ENCODE data around the gene SLC26A3. TPM values are rescaled to one million over a fixed set of nuclear protein-coding genes. Genes with fewer than 3 reads are reported as not detected.
A peak's percentile ranks its signal among the peaks of the same experiment; 100 is the strongest.

The SLC26A3 gene
- total and polyA plus RNA-seq, 2 experiments from 2014 or later, result not detected

DNA sequence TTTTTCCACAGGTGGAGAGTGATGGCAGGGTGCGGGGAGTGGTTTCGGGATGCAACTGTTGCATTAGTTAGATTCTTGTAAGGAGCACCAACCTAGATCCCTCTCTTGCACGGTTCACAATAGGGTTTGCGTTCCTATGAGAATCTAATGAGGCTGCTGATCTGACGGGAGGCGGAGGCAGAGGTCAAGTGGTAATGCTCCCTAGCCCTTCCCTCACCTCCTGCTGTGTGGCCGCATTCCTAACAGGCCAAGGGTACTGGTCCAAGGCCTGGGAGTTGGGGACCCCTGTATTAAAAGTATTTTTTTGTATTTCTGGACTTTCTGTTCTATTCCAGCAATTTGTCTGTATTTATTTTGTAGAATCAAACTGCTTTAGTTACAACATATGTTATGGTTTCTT is 51.9 kb downstream of the SLC26A3 start:
- no peak overlapping the region for H3K4me3 Mint-ChIP-seq
- H3K27me3 Mint-ChIP-seq (ENCODE audit: insufficient read depth, low read depth, poor library complexity), result no peaks in the 10 kb centered on the region
- peak; percentile 59 for ATAC-seq
- no peak overlapping the region for H3K4me3 ChIP-seq
- peaks cover 7% of the 10 kb centered on the region for H3K4me1 ChIP-seq (ENCODE audit: insufficient read depth)
- H3K79me2 ChIP-seq (replicated peaks; ENCODE audit: insufficient read depth), result peaks cover 39% of the 10 kb centered on the region
- no peaks in the 10 kb centered on the region for H3K27me3 ChIP-seq (ENCODE audit: insufficient read depth)
- no peak overlapping the region for H3K27ac Mint-ChIP-seq
- no peak overlapping the region for H3K27ac ChIP-seq (ENCODE audit: low read depth)
- H3F3A ChIP-seq (replicated peaks; ENCODE audit: low read depth), result no peaks in the 10 kb centered on the region
- peaks cover 52% of the 10 kb centered on the region; the same call in 1 of the 2 replicates for H3K36me3 ChIP-seq (ENCODE audit: insufficient read depth)
- H3K36me3 Mint-ChIP-seq (ENCODE audit: low read depth), result peaks cover 57% of the 10 kb centered on the region
- no peaks in the 10 kb centered on the region for H3K9me3 Mint-ChIP-seq
- H3K4me2 ChIP-seq, result no peak overlapping the region
- no peaks in the 10 kb centered on the region for H3K9me2 ChIP-seq (ENCODE audit: insufficient read depth)
- DNase-seq (ENCODE audit: low spot score), result peak; percentile 42
- H2AFZ ChIP-seq, result no peak overlapping the region
- no peaks in the 10 kb centered on the region for H3K4me1 Mint-ChIP-seq
- H4K20me1 ChIP-seq (replicated peaks; ENCODE audit: insufficient read depth), result peaks cover 20% of the 10 kb centered on the region
- TF ChIP-seq JUNB (IDR thresholded peaks at IDR 0.05; ENCODE audit: unreplicated experiment), result no peak

DNA sequence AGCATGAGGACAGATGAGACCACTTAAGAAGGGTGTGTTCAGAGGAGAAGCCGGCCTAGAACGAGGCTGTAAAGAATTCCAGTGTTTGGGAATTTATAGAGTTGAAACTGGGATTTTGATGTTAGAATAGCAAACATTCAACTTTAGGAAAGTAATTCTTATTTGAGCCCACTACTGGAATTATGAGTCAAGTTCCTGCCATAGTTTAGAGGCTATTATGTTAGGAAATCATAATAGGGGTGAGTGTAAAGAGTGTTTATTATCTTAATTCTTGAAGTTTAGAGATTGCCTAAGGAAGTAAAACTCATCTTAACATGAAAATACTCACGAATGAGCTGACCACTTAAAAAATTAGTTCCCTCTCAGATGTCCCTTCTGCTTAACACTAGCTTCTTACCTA is 57.0 kb downstream of the SLC26A3 start:
- H4K20me1 ChIP-seq (replicated peaks; ENCODE audit: insufficient read depth), result peaks cover 5% of the 10 kb centered on the region
- H3K9me3 Mint-ChIP-seq, result no peaks in the 10 kb centered on the region
- H3K36me3 Mint-ChIP-seq (ENCODE audit: low read depth), result peaks cover 18% of the 10 kb centered on the region
- no peaks in the 10 kb centered on the region for H3K9me2 ChIP-seq (ENCODE audit: insufficient read depth)
- H3K79me2 ChIP-seq (replicated peaks; ENCODE audit: insufficient read depth), result peaks cover 60% of the 10 kb centered on the region
- H3K4me1 Mint-ChIP-seq, result peaks cover 17% of the 10 kb centered on the region
- peak overlapping the region; percentile 96; the same call in 1 of the 2 replicates for H3K4me2 ChIP-seq
- H3K4me3 ChIP-seq, result peak overlapping the region; percentile 87; the same call in 1 of the 2 replicates
- H3K36me3 ChIP-seq (ENCODE audit: insufficient read depth), result peaks cover 17% of the 10 kb centered on the region; the same call in 1 of the 2 replicates
- no peak overlapping the region for H2AFZ ChIP-seq
- no peak overlapping the region for H3K27ac Mint-ChIP-seq
- H3K4me1 ChIP-seq (ENCODE audit: insufficient read depth), result peaks cover 31% of the 10 kb centered on the region
- ATAC-seq (no peak), DNase-seq (ENCODE audit: low spot score) (no peak)
- no peak overlapping the region for H3K27ac ChIP-seq (ENCODE audit: low read depth)
- H3K27me3 Mint-ChIP-seq (ENCODE audit: insufficient read depth, low read depth, poor library complexity), result peaks cover 3% of the 10 kb centered on the region
- H3K4me3 Mint-ChIP-seq, result peak overlapping the region; percentile 98
- H3K27me3 ChIP-seq (ENCODE audit: insufficient read depth), result no peaks in the 10 kb centered on the region
- peaks cover 4% of the 10 kb centered on the region; the same call in 1 of the 2 replicates for H3F3A ChIP-seq (replicated peaks; ENCODE audit: low read depth)
- TF ChIP-seq, protein P1, sequence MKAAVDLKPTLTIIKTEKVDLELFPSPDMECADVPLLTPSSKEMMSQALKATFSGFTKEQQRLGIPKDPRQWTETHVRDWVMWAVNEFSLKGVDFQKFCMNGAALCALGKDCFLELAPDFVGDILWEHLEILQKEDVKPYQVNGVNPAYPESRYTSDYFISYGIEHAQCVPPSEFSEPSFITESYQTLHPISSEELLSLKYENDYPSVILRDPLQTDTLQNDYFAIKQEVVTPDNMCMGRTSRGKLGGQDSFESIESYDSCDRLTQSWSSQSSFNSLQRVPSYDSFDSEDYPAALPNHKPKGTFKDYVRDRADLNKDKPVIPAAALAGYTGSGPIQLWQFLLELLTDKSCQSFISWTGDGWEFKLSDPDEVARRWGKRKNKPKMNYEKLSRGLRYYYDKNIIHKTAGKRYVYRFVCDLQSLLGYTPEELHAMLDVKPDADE (IDR thresholded peaks at IDR 0.05), result no peak
- TF ChIP-seq ZNF331 (CRISPR knock-in tag; IDR thresholded peaks at IDR 0.05; ENCODE audit: low read depth) (no peak), JUNB (IDR thresholded peaks at IDR 0.05; ENCODE audit: unreplicated experiment) (no peak)
- TF ChIP-seq, protein P2, sequence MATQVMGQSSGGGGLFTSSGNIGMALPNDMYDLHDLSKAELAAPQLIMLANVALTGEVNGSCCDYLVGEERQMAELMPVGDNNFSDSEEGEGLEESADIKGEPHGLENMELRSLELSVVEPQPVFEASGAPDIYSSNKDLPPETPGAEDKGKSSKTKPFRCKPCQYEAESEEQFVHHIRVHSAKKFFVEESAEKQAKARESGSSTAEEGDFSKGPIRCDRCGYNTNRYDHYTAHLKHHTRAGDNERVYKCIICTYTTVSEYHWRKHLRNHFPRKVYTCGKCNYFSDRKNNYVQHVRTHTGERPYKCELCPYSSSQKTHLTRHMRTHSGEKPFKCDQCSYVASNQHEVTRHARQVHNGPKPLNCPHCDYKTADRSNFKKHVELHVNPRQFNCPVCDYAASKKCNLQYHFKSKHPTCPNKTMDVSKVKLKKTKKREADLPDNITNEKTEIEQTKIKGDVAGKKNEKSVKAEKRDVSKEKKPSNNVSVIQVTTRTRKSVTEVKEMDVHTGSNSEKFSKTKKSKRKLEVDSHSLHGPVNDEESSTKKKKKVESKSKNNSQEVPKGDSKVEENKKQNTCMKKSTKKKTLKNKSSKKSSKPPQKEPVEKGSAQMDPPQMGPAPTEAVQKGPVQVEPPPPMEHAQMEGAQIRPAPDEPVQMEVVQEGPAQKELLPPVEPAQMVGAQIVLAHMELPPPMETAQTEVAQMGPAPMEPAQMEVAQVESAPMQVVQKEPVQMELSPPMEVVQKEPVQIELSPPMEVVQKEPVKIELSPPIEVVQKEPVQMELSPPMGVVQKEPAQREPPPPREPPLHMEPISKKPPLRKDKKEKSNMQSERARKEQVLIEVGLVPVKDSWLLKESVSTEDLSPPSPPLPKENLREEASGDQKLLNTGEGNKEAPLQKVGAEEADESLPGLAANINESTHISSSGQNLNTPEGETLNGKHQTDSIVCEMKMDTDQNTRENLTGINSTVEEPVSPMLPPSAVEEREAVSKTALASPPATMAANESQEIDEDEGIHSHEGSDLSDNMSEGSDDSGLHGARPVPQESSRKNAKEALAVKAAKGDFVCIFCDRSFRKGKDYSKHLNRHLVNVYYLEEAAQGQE (IDR thresholded peaks at IDR 0.05; ENCODE audit: unreplicated experiment), result no peak

DNA sequence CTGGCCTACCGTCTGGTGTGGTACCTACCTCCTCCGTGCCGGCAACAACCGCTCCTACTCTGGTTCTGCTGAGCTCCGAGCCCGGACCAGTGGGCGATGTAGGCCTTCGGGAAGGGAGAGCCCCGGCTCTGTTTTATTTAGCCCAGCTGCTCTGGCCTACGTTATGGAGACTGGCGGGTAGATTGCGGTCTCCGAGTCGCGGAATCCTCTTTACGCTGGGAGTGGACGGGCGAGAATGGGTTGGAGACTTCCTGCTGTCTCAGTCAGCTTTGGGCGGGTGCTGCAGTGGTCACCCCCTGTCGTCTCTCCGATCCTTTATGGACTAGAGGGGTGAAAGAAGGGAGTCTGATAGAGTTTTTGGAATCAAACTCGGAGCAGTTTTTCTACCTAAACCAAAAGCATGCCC is 58.7 kb downstream of the SLC26A3 start:
- H3K27ac Mint-ChIP-seq, result peak overlapping the region; percentile 100
- peaks cover 17% of the 10 kb centered on the region for H3K4me1 Mint-ChIP-seq
- H3K4me3 ChIP-seq, result peak overlapping the region; percentile 87
- H3K9me2 ChIP-seq (ENCODE audit: insufficient read depth), result no peaks in the 10 kb centered on the region
- H3K36me3 ChIP-seq (ENCODE audit: insufficient read depth), result peaks cover 6% of the 10 kb centered on the region; the same call in 1 of the 2 replicates
- peak overlapping the region; percentile 98 for H3K4me3 Mint-ChIP-seq
- no peaks in the 10 kb centered on the region for H3K9me3 Mint-ChIP-seq
- peak overlapping the region; percentile 70; the same call in 1 of the 2 replicates for H2AFZ ChIP-seq
- peaks cover 53% of the 10 kb centered on the region for H3K79me2 ChIP-seq (replicated peaks; ENCODE audit: insufficient read depth)
- H3K27me3 Mint-ChIP-seq (ENCODE audit: insufficient read depth, low read depth, poor library complexity), result peaks cover 3% of the 10 kb centered on the region
- peak overlapping the region; percentile 96 for H3K4me2 ChIP-seq
- peaks cover 4% of the 10 kb centered on the region; the same call in 1 of the 2 replicates for H3F3A ChIP-seq (replicated peaks; ENCODE audit: low read depth)
- TF ChIP-seq ZNF331 (CRISPR knock-in tag; IDR thresholded peaks at IDR 0.05; ENCODE audit: low read depth), result no peak
- TF ChIP-seq CREB1 (CRISPR knock-in tag; IDR thresholded peaks at IDR 0.05; ENCODE audit: low read depth), result no peak
- no peak for TF ChIP-seq JUNB (IDR thresholded peaks at IDR 0.05; ENCODE audit: unreplicated experiment)
- peaks cover 4% of the 10 kb centered on the region for H4K20me1 ChIP-seq (replicated peaks; ENCODE audit: insufficient read depth)
- peaks cover 31% of the 10 kb centered on the region for H3K4me1 ChIP-seq (ENCODE audit: insufficient read depth)
- no peak for DNase-seq (ENCODE audit: low spot score)
- peak overlapping the region; percentile 98 for H3K27ac ChIP-seq (ENCODE audit: low read depth)
- H3K36me3 Mint-ChIP-seq (ENCODE audit: low read depth), result peaks cover 3% of the 10 kb centered on the region; the same call in 1 of the 3 replicates
- peak; percentile 51 for ATAC-seq
- H3K27me3 ChIP-seq (ENCODE audit: insufficient read depth), result no peaks in the 10 kb centered on the region
